H1 (cell line): Measurements from ENCODE around the gene DMBT1.

Experiments
- BCL11A ChIP-seq, 2 experiments: IDR thresholded peaks; one replicate each; pipeline ENCODE4 v1.6.1; 2011; ENCODE audit warnings: low read depth in 2 of 2, low read length in 2 of 2, mild to moderate bottlenecking in 2 of 2
- CEBPB ChIP-seq: IDR thresholded peaks from 2 replicates; pipeline ENCODE4 v1.6.1; 2012; ENCODE audit warnings: low read depth, low read length
- CHD2 ChIP-seq: IDR thresholded peaks from 2 replicates; pipeline ENCODE4 v1.6.1; 2012; ENCODE audit warnings: low read length, improper control_type of control experiment
- MAFK ChIP-seq: IDR thresholded peaks from 2 replicates; pipeline ENCODE4 v1.6.1; 2012; ENCODE audit warnings: low read depth, mild to moderate bottlenecking, improper control_type of control experiment, low read length
- POLR2A ChIP-seq, 2 experiments: IDR thresholded peaks; 1 replicate in 1 of 2; 2 replicates in 1 of 2; pipeline ENCODE4 v1.6.1; 2011; ENCODE audit warnings: low read depth in 2 of 2, low read length in 2 of 2, mild to moderate bottlenecking in 2 of 2; ENCODE audit errors: control extremely low read depth in 1 of 2
- POLR2AphosphoS5 ChIP-seq: IDR thresholded peaks from 2 replicates; pipeline ENCODE4 v1.6.1; 2011; ENCODE audit warnings: low read depth, low read length
- RAD21 ChIP-seq, 2 experiments: IDR thresholded peaks in 1 of 2; conservative IDR thresholded peaks in 1 of 2; 2 replicates each; pipeline ENCODE4 v1.6.1; 2011; ENCODE audit warnings: low read depth in 2 of 2, low read length in 2 of 2, improper control_type of control experiment in 1 of 2, inconsistent platforms in 1 of 2, mild to moderate bottlenecking in 1 of 2, moderate library complexity in 1 of 2
- SP2 ChIP-seq: IDR thresholded peaks from 2 replicates; pipeline ENCODE4 v1.6.1; 2012; ENCODE audit warnings: mild to moderate bottlenecking, low read length, inconsistent platforms
- TAF1 ChIP-seq: IDR thresholded peaks from 2 replicates; pipeline ENCODE4 v1.6.1; 2011; ENCODE audit warnings: mild to moderate bottlenecking, low read depth, low read length
- TF ChIP-seq, protein P1 (sequence below), 3 experiments: IDR thresholded peaks; 1 replicate in 2 of 3; 2 replicates in 1 of 3; pipeline versions ENCODE4 v1.5.1 to v1.6.1; 2011; ENCODE audit warnings: low read length in 3 of 3, mild to moderate bottlenecking in 3 of 3, inconsistent platforms in 2 of 3, low read depth in 1 of 3, moderate library complexity in 1 of 3; ENCODE audit not compliant: insufficient read depth in 1 of 3; ENCODE audit errors: control extremely low read depth in 1 of 3

DNA sequence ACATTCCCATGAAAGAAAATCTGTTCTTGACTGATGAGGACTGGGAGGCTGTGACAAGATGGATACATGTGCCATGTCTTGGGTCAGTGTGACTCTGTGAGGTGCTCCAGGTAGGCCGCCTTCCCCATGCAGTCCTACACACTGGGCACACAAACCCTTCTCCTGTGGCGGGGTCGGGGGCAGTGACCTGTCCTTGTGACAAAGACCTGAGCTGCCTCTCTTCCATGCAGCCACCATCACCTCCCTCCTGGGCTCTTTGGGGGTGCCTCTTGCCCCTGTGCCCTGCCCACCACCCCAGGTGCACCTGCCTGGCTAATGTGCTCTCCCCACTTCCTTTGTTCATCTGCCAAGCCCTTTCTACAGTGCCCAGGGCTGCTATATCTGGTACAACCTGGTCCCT is 35.7 kb upstream of the DMBT1 start:
- no peak for TF ChIP-seq TAF1
- no peak for TF ChIP-seq CEBPB
- no peak for TF ChIP-seq BCL11A (IDR thresholded peaks at IDR 0.05; ENCODE audit: low read depth in 2 of 2, low read length in 2 of 2)
- no peak for TF ChIP-seq CHD2
- no peak for TF ChIP-seq SP2
- TF ChIP-seq MAFK: no peak
- TF ChIP-seq, protein P1, sequence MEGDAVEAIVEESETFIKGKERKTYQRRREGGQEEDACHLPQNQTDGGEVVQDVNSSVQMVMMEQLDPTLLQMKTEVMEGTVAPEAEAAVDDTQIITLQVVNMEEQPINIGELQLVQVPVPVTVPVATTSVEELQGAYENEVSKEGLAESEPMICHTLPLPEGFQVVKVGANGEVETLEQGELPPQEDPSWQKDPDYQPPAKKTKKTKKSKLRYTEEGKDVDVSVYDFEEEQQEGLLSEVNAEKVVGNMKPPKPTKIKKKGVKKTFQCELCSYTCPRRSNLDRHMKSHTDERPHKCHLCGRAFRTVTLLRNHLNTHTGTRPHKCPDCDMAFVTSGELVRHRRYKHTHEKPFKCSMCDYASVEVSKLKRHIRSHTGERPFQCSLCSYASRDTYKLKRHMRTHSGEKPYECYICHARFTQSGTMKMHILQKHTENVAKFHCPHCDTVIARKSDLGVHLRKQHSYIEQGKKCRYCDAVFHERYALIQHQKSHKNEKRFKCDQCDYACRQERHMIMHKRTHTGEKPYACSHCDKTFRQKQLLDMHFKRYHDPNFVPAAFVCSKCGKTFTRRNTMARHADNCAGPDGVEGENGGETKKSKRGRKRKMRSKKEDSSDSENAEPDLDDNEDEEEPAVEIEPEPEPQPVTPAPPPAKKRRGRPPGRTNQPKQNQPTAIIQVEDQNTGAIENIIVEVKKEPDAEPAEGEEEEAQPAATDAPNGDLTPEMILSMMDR (IDR thresholded peaks at IDR 0.05; ENCODE audit: control extremely low read depth in 1 of 3, insufficient read depth in 1 of 3, low read depth in 1 of 3, low read length in 3 of 3): no peak
- TF ChIP-seq RAD21 (IDR thresholded peaks at IDR 0.05 in 1 of 2, conservative IDR thresholded peaks at IDR 0.05 in 1 of 2; ENCODE audit: low read depth in 2 of 2, low read length in 2 of 2): no peak
- TF ChIP-seq POLR2AphosphoS5: no peak
- TF ChIP-seq POLR2A (IDR thresholded peaks at IDR 0.05; ENCODE audit: control extremely low read depth in 1 of 2, low read depth in 2 of 2, low read length in 2 of 2): no peak
